ENCODE data around the gene STX10. TPM values are rescaled to one million over a fixed set of nuclear protein-coding genes. Genes with fewer than 3 reads are reported as not detected.
A peak's percentile ranks its signal among the peaks of the same experiment; 100 is the strongest.

Gene STX10
- polyA plus RNA-seq, 2 of the 4 experiments (the other 2 are of a cell fraction), result 41.5 to 61.2 TPM

DNA sequence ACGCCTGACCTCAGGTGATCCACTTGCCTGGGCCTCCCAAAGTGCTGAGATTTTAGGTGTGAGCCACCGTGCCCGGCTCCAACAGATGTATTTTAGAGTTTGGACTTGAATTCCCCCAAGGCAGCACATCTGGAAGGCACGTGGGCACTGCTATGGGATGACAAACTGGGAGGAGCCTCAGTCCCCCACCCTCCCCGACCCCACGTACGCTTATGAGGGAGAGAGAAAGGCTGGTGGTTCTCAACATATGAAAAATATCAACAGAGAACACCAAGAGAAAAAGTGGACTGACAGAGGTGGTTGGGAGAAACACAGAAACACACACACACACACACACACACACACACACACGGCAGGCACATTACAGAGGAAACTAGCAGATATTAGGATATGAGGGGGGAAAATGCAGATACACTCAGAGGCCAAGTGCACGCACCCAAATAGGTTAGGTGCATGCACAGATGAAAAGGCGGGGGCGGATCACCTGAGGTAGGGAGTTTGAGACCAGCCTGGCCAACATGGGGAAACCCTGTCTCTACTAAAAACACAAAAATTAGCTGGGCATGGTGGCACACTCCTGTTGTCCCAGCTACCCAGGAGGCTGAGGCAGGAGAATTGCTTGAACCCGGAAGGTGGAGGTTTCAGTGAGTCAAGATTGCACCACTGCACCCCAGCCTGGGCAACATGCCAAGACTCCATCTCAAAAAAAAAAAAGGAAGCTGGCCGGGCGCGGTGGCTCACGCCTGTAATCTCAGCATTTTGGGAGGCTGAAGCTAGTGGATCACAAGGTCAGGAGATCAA lies 3.2 kb downstream of the STX10 start:
- TF ChIP-seq CEBPB (IDR thresholded peaks at IDR 0.05), result peak in 1 of 2 experiments; percentile 41; a peak in 1 of 4 replicates
- no peak for TF ChIP-seq JUNB (IDR thresholded peaks at IDR 0.05)
- Histone ChIP-seq H3K4me3 (no peak overlapping the region), H3K27ac (peak overlapping the region in 1 of 2 experiments; percentile 35; a peak in 1 of 6 replicates), H3K4me2 (no peak overlapping the region), H3K4me1 (peaks cover 18% of the 10 kb centered on the region; the same call in 2 of the 3 replicates), H3K9me3 (no peaks in the 10 kb centered on the region)
- peak in 1 of 2 experiments; percentile 35 for DNase-seq (ENCODE audit: low read depth in 1 of 2, low spot score in 1 of 2)
- no peak for ATAC-seq
- CTCF ChIA-PET, result interaction anchor here (1.0 kb wide), 1 partner anchor 12 kb away, joined by 4 read pairs; no protein-coding TSS in a partner anchor
- FAIRE-seq, result no peak
- WGBS (ENCODE audit: missing lambda C conversion rate), result 72% methylated on average over 16 of the region's 16 CpGs
- POLR2A ChIA-PET, result no interaction called here

- ATAC-seq (peak; percentile 23 to 31; a peak in 1 of 6 replicates), FAIRE-seq (no peak), DNase-seq (ENCODE audit: low read depth in 1 of 2, low spot score in 1 of 2) (no peak)
- 36% methylated on average over 3 of the region's 11 CpGs for WGBS (ENCODE audit: missing lambda C conversion rate)
- no peak overlapping the region for H3K4me3 ChIP-seq
- TF ChIP-seq, protein P1, sequence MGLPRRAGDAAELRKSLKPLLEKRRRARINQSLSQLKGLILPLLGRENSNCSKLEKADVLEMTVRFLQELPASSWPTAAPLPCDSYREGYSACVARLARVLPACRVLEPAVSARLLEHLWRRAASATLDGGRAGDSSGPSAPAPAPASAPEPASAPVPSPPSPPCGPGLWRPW (IDR thresholded peaks at IDR 0.05), result no peak
- TF ChIP-seq TFCP2L1 (CRISPR knock-in tag; IDR thresholded peaks at IDR 0.05) (no peak), CHD2 (IDR thresholded peaks at IDR 0.05; ENCODE audit: low read length, partially characterized antibody) (no peak), E2F6 (IDR thresholded peaks at IDR 0.05; ENCODE audit: borderline replicate concordance, low read depth) (no peak), ESRRA (IDR thresholded peaks at IDR 0.05; ENCODE audit: borderline replicate concordance, low read length) (no peak), NFE2L2 (conservative IDR thresholded peaks at IDR 0.05; ENCODE audit: low read length) (no peak), RAD21 (conservative IDR thresholded peaks at IDR 0.05 in 1 of 2, IDR thresholded peaks at IDR 0.05 in 1 of 2) (no peak), KDM1A (IDR thresholded peaks at IDR 0.05; ENCODE audit: low read depth) (no peak), MAFK (IDR thresholded peaks at IDR 0.05; ENCODE audit: partially characterized antibody) (no peak), CHD4 (IDR thresholded peaks at IDR 0.05; ENCODE audit: borderline replicate concordance) (no peak), ELK1 (IDR thresholded peaks at IDR 0.05; ENCODE audit: low read depth, low read length) (no peak), EHMT2 (IDR thresholded peaks at IDR 0.05; ENCODE audit: low read depth) (no peak), EP300 (IDR thresholded peaks at IDR 0.05) (no peak)
- TF ChIP-seq, protein P2, sequence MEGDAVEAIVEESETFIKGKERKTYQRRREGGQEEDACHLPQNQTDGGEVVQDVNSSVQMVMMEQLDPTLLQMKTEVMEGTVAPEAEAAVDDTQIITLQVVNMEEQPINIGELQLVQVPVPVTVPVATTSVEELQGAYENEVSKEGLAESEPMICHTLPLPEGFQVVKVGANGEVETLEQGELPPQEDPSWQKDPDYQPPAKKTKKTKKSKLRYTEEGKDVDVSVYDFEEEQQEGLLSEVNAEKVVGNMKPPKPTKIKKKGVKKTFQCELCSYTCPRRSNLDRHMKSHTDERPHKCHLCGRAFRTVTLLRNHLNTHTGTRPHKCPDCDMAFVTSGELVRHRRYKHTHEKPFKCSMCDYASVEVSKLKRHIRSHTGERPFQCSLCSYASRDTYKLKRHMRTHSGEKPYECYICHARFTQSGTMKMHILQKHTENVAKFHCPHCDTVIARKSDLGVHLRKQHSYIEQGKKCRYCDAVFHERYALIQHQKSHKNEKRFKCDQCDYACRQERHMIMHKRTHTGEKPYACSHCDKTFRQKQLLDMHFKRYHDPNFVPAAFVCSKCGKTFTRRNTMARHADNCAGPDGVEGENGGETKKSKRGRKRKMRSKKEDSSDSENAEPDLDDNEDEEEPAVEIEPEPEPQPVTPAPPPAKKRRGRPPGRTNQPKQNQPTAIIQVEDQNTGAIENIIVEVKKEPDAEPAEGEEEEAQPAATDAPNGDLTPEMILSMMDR (IDR thresholded peaks at IDR 0.05), result no peak
- peaks cover 23% of the 10 kb centered on the region for H3K4me1 ChIP-seq
- CTCF ChIA-PET, result interaction anchor here (1.6 kb wide), 1 partner anchor 162 kb away, joined by 5 read pairs; no protein-coding TSS in a partner anchor
- no peaks in the 10 kb centered on the region for H3K9me3 ChIP-seq
- peak overlapping the region in 1 of 2 experiments; percentile 75; a peak in 3 of 6 replicates for H3K27ac ChIP-seq
- POLR2A ChIA-PET, result no interaction called here
- H3K4me2 ChIP-seq, result no peak overlapping the region
Observed at GRCh38 chr19:13139633-13140311, 10.4 kb downstream of the STX10 start.

- FAIRE-seq, result no peak
Observed at GRCh38 chr19:13138916-13139198, 11.3 kb downstream of the STX10 start.

More at GRCh38 chr19:13138916-13139198, 11.3 kb downstream of the STX10 start:
- Histone ChIP-seq H3K9me3 (no peaks in the 10 kb centered on the region), H3K27ac (no peak overlapping the region; a peak in 1 of 6 replicates), H3K4me3 (no peak overlapping the region), H3K4me1 (peaks cover 25% of the 10 kb centered on the region), H3K4me2 (no peak overlapping the region)
- ATAC-seq (no peak), DNase-seq (ENCODE audit: low read depth in 1 of 2, low spot score in 1 of 2) (no peak)
- WGBS (ENCODE audit: missing lambda C conversion rate), result 77% methylated on average over 7 of the region's 10 CpGs
- TF ChIP-seq, protein P3, sequence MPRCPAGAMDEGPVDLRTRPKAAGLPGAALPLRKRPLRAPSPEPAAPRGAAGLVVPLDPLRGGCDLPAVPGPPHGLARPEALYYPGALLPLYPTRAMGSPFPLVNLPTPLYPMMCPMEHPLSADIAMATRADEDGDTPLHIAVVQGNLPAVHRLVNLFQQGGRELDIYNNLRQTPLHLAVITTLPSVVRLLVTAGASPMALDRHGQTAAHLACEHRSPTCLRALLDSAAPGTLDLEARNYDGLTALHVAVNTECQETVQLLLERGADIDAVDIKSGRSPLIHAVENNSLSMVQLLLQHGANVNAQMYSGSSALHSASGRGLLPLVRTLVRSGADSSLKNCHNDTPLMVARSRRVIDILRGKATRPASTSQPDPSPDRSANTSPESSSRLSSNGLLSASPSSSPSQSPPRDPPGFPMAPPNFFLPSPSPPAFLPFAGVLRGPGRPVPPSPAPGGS (IDR thresholded peaks at IDR 0.05), result no peak
- TF ChIP-seq HDAC2 (IDR thresholded peaks at IDR 0.05), result no peak
- no peak for TF ChIP-seq HOXA7 (CRISPR knock-in tag; IDR thresholded peaks at IDR 0.05)
- TF ChIP-seq ESRRA (IDR thresholded peaks at IDR 0.05; ENCODE audit: borderline replicate concordance, low read length), result no peak
- TF ChIP-seq ZNF302 (CRISPR knock-in tag; IDR thresholded peaks at IDR 0.05), result no peak
- POLR2A ChIA-PET, result no interaction called here
- CTCF ChIA-PET, result interaction anchor here (0.6 to 1.6 kb wide), 2 partner anchors 13 to 161 kb away, joined by 4 to 5 read pairs; no protein-coding TSS in a partner anchor
